Neural progenitor cell (in vitro differentiated cells): ENCODE measurements around the gene UBE2Q2. TPM values are rescaled to one million over a fixed set of nuclear protein-coding genes. Genes with fewer than 3 reads are reported as not detected.
"Not testable (repeated sequence)": the region's sequence is repeated elsewhere in the genome, so short reads cannot be mapped to it uniquely, and the experiment has no call there.

Experiments
- DNase-seq: peaks from one replicate; pipeline ENCODE4 v3.0.0-alpha.2; 2016; ENCODE audit warnings: low spot score
- H2AFZ ChIP-seq: fragments of 200-600 bp; sonication (generic); replicated peaks from 2 replicates; pipeline ENCODE4 v1.6.1; 2016; ENCODE audit warnings: antibody characterized with exemption
- H3F3A ChIP-seq: fragments of 200-600 bp; sonication (generic); 2 replicates; pipeline ENCODE4 v1.6.1; 2016; ENCODE audit warnings: antibody characterized with exemption, low read depth
- H3K27ac ChIP-seq: fragments of 200-600 bp; sonication (generic); 2 replicates; pipeline ENCODE4 v1.5.1; 2016; ENCODE audit warnings: mild to moderate bottlenecking
- H3K27me3 ChIP-seq: fragments of 200-600 bp; sonication (generic); 2 replicates; pipeline ENCODE4 v1.6.1; 2016; ENCODE audit warnings: mild to moderate bottlenecking, moderate library complexity
- H3K36me3 ChIP-seq: fragments of 200-600 bp; sonication (generic); 2 replicates; pipeline ENCODE4 v1.5.1; 2016
- H3K4me1 ChIP-seq: fragments of 200-600 bp; sonication (generic); 2 replicates; pipeline ENCODE4 v1.6.1; 2016; ENCODE audit warnings: mixed run types
- H3K4me2 ChIP-seq: fragments of 200-600 bp; sonication (generic); 2 replicates; pipeline ENCODE4 v1.6.1; 2016
- H3K4me3 ChIP-seq: fragments of 200-600 bp; sonication (generic); 2 replicates; pipeline ENCODE4 v1.5.1; 2016
- H3K79me2 ChIP-seq: fragments of 200-600 bp; sonication (generic); 2 replicates; pipeline ENCODE4 v1.6.1; 2016; ENCODE audit warnings: low read depth
- H3K9ac ChIP-seq: fragments of 200-600 bp; sonication (generic); 2 replicates; pipeline ENCODE4 v1.6.1; 2016
- H3K9me3 ChIP-seq: fragments of 200-600 bp; sonication (generic); 2 replicates; pipeline ENCODE4 v1.5.1; 2016; ENCODE audit warnings: low read depth
- H4K20me1 ChIP-seq: fragments of 200-600 bp; sonication (generic); 2 replicates; pipeline ENCODE4 v1.6.1; 2016; ENCODE audit warnings: low read depth
- H3K27ac Mint-ChIP-seq: 3 replicates; pipeline ENCODE4 v1.8.0; 2021; ENCODE audit warnings: mixed read lengths
- H3K27me3 Mint-ChIP-seq: 2 replicates; pipeline ENCODE4 v1.8.0; 2022; ENCODE audit warnings: low read depth, mild to moderate bottlenecking, inconsistent platforms, moderate library complexity, mixed read lengths; ENCODE audit not compliant: insufficient read depth
- H3K36me3 Mint-ChIP-seq: 3 replicates; pipeline ENCODE4 v1.8.0; 2021; ENCODE audit warnings: mixed read lengths
- H3K4me1 Mint-ChIP-seq: 3 replicates; pipeline ENCODE4 v1.8.0; 2021; ENCODE audit warnings: mixed read lengths
- H3K4me3 Mint-ChIP-seq: 3 replicates; pipeline ENCODE4 v1.8.0; 2021; ENCODE audit warnings: mild to moderate bottlenecking, moderate library complexity, mixed read lengths
- H3K9me3 Mint-ChIP-seq: 3 replicates; pipeline ENCODE4 v1.8.0; 2020; ENCODE audit warnings: mixed read lengths
- EZH2 ChIP-seq: fragments of 200-600 bp; sonication (generic); IDR thresholded peaks from 2 replicates; pipeline ENCODE4 v1.6.1; 2017; ENCODE audit warnings: antibody characterized with exemption, mild to moderate bottlenecking, moderate library complexity
- EZH2phosphoT487 ChIP-seq: fragments of 200-600 bp; sonication (generic); IDR thresholded peaks from 2 replicates; pipeline ENCODE4 v1.6.1; 2017; ENCODE audit warnings: antibody characterized with exemption
- total RNA-seq: library from RNA; depleted of rRNA; stranded (reverse); fragments of >200 nt; gene quantifications from 2 replicates; pipeline ENCODE4 v1.2.3, GENCODE V29; 2015; ENCODE audit warnings: low replicate concordance
- TF ChIP-seq, protein P1 (sequence below): fragments of 200-600 bp; sonication (generic); IDR thresholded peaks from 2 replicates; pipeline ENCODE4 v1.5.1; 2017; ENCODE audit warnings: antibody characterized with exemption, mild to moderate bottlenecking

The UBE2Q2 gene
- total RNA-seq, 1 donor from 2014 or later: 25.8 TPM

DNA sequence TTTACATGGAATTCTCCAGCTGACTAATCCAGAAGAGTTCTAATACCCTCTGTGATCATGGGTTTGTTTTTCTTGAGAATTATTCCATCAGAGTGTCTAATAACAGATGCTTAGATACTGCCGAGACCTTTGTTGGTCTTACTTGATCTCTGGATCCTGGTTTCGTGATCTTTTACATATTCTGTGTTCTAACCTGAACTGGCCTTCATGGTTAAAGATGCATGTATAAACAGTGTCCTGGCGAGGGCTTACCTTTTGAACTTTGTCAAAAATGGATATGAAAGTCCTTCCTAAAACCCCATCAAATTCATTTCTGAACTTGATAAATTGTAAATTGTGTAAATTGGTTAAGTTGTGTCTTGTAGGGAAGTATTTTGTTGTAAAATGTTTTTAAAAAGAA, 24.8 kb downstream of the UBE2Q2 start:
- no peak overlapping the region for H3K27ac Mint-ChIP-seq
- no peaks in the 10 kb centered on the region for H3K9me3 Mint-ChIP-seq
- Histone ChIP-seq H4K20me1 (peaks cover 32% of the 10 kb centered on the region), H3K4me1 (peaks cover 20% of the 10 kb centered on the region), H3F3A (peaks cover 11% of the 10 kb centered on the region), H3K79me2 (peaks cover 21% of the 10 kb centered on the region), H3K4me3 (no peak overlapping the region), H2AFZ (no peak overlapping the region), H3K27me3 (no peaks in the 10 kb centered on the region), H3K9me3 (no peaks in the 10 kb centered on the region), H3K4me2 (no peak overlapping the region), H3K9ac (no peak overlapping the region), H3K36me3 (no peaks in the 10 kb centered on the region), H3K27ac (no peak overlapping the region)
- H3K36me3 Mint-ChIP-seq: peaks cover 9% of the 10 kb centered on the region
- no peak overlapping the region for H3K4me3 Mint-ChIP-seq
- peaks cover 18% of the 10 kb centered on the region for H3K4me1 Mint-ChIP-seq
- TF ChIP-seq EZH2phosphoT487: no peak
- TF ChIP-seq, protein P1, sequence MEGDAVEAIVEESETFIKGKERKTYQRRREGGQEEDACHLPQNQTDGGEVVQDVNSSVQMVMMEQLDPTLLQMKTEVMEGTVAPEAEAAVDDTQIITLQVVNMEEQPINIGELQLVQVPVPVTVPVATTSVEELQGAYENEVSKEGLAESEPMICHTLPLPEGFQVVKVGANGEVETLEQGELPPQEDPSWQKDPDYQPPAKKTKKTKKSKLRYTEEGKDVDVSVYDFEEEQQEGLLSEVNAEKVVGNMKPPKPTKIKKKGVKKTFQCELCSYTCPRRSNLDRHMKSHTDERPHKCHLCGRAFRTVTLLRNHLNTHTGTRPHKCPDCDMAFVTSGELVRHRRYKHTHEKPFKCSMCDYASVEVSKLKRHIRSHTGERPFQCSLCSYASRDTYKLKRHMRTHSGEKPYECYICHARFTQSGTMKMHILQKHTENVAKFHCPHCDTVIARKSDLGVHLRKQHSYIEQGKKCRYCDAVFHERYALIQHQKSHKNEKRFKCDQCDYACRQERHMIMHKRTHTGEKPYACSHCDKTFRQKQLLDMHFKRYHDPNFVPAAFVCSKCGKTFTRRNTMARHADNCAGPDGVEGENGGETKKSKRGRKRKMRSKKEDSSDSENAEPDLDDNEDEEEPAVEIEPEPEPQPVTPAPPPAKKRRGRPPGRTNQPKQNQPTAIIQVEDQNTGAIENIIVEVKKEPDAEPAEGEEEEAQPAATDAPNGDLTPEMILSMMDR: no peak
- TF ChIP-seq EZH2: no peak
- H3K27me3 Mint-ChIP-seq: no peaks in the 10 kb centered on the region
- DNase-seq: no peak

GRCh38 chr15:75869446-75869845, 26.2 kb downstream of the UBE2Q2 start:
- H3K9me3 ChIP-seq: no peaks in the 10 kb centered on the region
- peaks cover 20% of the 10 kb centered on the region for H3K4me1 ChIP-seq
- H3K36me3 ChIP-seq: no peaks in the 10 kb centered on the region
- H3K36me3 Mint-ChIP-seq: peaks cover 11% of the 10 kb centered on the region
- no peak overlapping the region for H3K27ac Mint-ChIP-seq
- peak; percentile 45 for DNase-seq
- no peak overlapping the region for H3K4me2 ChIP-seq
- H3K4me3 Mint-ChIP-seq: no peak overlapping the region
- H3K27me3 Mint-ChIP-seq: no peaks in the 10 kb centered on the region
- TF ChIP-seq, protein P1: no peak
- TF ChIP-seq EZH2 (no peak), EZH2phosphoT487 (no peak)
- no peak overlapping the region for H3K9ac ChIP-seq
- H3K79me2 ChIP-seq: peaks cover 21% of the 10 kb centered on the region
- H3K9me3 Mint-ChIP-seq: no peaks in the 10 kb centered on the region
- H3K4me1 Mint-ChIP-seq: peaks cover 18% of the 10 kb centered on the region
- H3K27me3 ChIP-seq: no peaks in the 10 kb centered on the region
- H3F3A ChIP-seq: peaks cover 11% of the 10 kb centered on the region
- peaks cover 32% of the 10 kb centered on the region for H4K20me1 ChIP-seq
- H2AFZ ChIP-seq: no peak overlapping the region
- no peak overlapping the region for H3K27ac ChIP-seq
- no peak overlapping the region for H3K4me3 ChIP-seq

GRCh38 chr15:75871589-75871988, 28.3 kb downstream of the UBE2Q2 start:
- not testable (repeated sequence) for H3K9me3 ChIP-seq, DNase-seq, H3F3A ChIP-seq, H3K9ac ChIP-seq, H3K4me3 Mint-ChIP-seq, H3K9me3 Mint-ChIP-seq, H3K4me3 ChIP-seq, H3K27me3 ChIP-seq, H3K27ac ChIP-seq, H2AFZ ChIP-seq, H3K79me2 ChIP-seq, H3K36me3 ChIP-seq, H3K27ac Mint-ChIP-seq, H3K27me3 Mint-ChIP-seq
- peak overlapping the region; percentile 22 for H3K4me2 ChIP-seq
- Mint-ChIP-seq H3K4me1 (peaks cover 18% of the 10 kb centered on the region), H3K36me3 (peaks cover 23% of the 10 kb centered on the region)
- H3K4me1 ChIP-seq: peaks cover 20% of the 10 kb centered on the region
- peaks cover 29% of the 10 kb centered on the region for H4K20me1 ChIP-seq

DNA sequence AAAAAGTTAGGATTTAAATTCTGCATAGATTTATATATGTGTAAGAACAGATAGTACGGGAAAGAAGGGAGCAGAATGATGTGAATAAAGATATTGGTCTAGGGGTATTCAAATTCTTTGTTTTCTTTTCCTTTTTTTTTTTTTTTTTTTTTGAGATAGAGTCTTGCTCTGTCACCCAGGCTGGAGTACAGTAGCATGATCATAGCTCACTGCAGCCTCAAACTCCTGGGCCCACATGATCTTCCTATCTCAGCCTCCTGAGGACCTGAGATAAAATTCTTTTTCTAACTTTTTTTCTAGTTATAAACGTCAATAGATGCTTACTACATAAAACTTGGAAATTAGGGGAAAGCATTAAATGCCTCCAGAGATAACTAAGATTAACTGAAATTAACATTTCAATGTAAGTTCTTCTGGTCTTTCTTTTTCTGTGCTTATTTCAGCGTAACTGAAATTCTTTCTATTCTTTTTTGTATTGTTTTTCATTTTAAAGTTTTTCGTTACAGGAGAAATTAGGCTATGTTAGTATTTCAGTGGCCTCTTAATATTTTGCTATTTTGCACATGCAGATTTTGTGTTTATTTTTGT, 29.2 kb downstream of the UBE2Q2 start:
- Histone ChIP-seq H3K9me3 (no peaks in the 10 kb centered on the region), H4K20me1 (peaks cover 25% of the 10 kb centered on the region), H3K79me2 (peaks cover 6% of the 10 kb centered on the region), H3K27ac (no peak overlapping the region), H2AFZ (no peak overlapping the region), H3K36me3 (no peaks in the 10 kb centered on the region), H3K4me1 (peaks cover 11% of the 10 kb centered on the region), H3K4me3 (no peak overlapping the region), H3K27me3 (no peaks in the 10 kb centered on the region), H3K9ac (no peak overlapping the region), H3F3A (no peaks in the 10 kb centered on the region), H3K4me2 (no peak overlapping the region)
- no peak overlapping the region for H3K27ac Mint-ChIP-seq
- peaks cover 18% of the 10 kb centered on the region for H3K4me1 Mint-ChIP-seq
- DNase-seq: no peak
- TF ChIP-seq EZH2phosphoT487: no peak
- TF ChIP-seq, protein P1: no peak
- no peak for TF ChIP-seq EZH2
- H3K36me3 Mint-ChIP-seq: peaks cover 23% of the 10 kb centered on the region
- no peak overlapping the region for H3K4me3 Mint-ChIP-seq
- H3K27me3 Mint-ChIP-seq: no peaks in the 10 kb centered on the region
- H3K9me3 Mint-ChIP-seq: no peaks in the 10 kb centered on the region
